ENCODE data around the gene EPHB6.

DNA sequence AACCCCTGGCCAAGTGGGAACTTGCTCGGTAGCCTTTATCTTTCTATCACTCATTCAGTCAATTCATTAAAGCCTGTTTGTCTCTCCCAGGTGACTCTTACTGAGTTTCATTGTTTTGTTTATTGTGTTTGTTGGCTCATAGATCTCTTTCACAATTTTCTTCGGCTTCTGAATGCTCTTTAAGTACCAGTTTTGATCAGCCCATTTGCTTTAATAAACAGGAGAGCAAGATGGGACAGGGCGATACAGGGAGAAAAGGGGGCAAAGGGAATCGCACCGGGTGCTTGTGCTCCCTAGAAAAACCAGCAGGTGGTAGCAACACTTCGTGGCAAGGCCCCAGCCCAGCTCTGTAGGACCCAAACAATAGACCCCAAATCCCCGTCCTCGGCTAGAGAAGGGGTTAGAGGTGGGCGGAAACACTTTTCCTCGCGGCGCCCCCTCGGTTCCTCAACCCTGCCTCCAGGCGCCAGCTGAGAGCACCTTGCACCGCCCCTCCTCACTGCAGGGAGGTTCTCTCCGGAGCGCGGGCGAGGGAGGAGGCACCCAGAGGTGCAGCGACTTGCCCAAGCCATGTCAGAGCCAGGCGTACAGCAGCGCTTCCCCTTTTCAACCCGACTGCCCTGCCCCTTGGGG is 1.0 kb upstream of the EPHB6 start:
- TF ChIP-seq, protein P1, sequence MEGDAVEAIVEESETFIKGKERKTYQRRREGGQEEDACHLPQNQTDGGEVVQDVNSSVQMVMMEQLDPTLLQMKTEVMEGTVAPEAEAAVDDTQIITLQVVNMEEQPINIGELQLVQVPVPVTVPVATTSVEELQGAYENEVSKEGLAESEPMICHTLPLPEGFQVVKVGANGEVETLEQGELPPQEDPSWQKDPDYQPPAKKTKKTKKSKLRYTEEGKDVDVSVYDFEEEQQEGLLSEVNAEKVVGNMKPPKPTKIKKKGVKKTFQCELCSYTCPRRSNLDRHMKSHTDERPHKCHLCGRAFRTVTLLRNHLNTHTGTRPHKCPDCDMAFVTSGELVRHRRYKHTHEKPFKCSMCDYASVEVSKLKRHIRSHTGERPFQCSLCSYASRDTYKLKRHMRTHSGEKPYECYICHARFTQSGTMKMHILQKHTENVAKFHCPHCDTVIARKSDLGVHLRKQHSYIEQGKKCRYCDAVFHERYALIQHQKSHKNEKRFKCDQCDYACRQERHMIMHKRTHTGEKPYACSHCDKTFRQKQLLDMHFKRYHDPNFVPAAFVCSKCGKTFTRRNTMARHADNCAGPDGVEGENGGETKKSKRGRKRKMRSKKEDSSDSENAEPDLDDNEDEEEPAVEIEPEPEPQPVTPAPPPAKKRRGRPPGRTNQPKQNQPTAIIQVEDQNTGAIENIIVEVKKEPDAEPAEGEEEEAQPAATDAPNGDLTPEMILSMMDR (IDR thresholded peaks at IDR 0.05; ENCODE audit: low read length) = peak; percentile 98
- TF ChIP-seq EZH2 (IDR thresholded peaks at IDR 0.05; ENCODE audit: borderline replicate concordance, low read length) = no peak

All from OCI-LY1 (cell line).